Dermis lymphatic vessel endothelial cell (primary cell): ENCODE results near the gene MDFIC. TPM values are rescaled to one million over a fixed set of nuclear protein-coding genes. Genes with fewer than 3 reads are reported as not detected.

ENCODE experiments used
- total RNA-seq: library from RNA; depleted of rRNA; stranded (reverse); fragments of >200 nt; gene quantifications from 2 replicates; pipeline ENCODE4 v1.2.1, GENCODE V29; 2014

MDFIC gene
- 41.9 and 73.8 TPM in 2 replicates for total RNA-seq

GRCh38 chr7:114922026-114922651, at the start of gene MDFIC:
MDFIC (plus strand) TSS chr7:114922094; CDS start chr7:114923034, 940 bp downstream.

